NCI-H146 treated with DMSO at 0.1 percent for 48 hours (cell line): ENCODE results near the gene TMEM179.

Source experiments
- DNase-seq: peaks from one replicate; lab custom pipeline; 2025; ENCODE audit not compliant: unreplicated experiment; lab: John Stamatoyannopoulos, UW

Gene TMEM179

GRCh38 chr14:104600141-104600643, 4.4 kb downstream of the TMEM179 start:
- no peak for DNase-seq

- DNase-seq, result no peak
These were observed 5.1 kb downstream of the TMEM179 start for GRCh38 chr14:104599446-104599845.

- DNase-seq, result no peak
These were observed 5.7 kb downstream of the TMEM179 start for GRCh38 chr14:104598910-104599273.

GRCh38 chr14:104598039-104598909, 6.3 kb downstream of the TMEM179 start:
- no peak for DNase-seq

- no peak for DNase-seq
These were observed 7.0 kb downstream of the TMEM179 start for GRCh38 chr14:104597576-104597975.

GRCh38 chr14:104596927-104597351, 7.6 kb downstream of the TMEM179 start:
- no peak for DNase-seq

- no peak for DNase-seq
These were observed 8.1 kb downstream of the TMEM179 start for GRCh38 chr14:104596451-104596918.

GRCh38 chr14:104595911-104596450, 8.6 kb downstream of the TMEM179 start:
- DNase-seq, result no peak

- no peak for DNase-seq
These were observed 9.4 kb downstream of the TMEM179 start for GRCh38 chr14:104595116-104595675.

GRCh38 chr14:104594310-104595046, 10.1 kb downstream of the TMEM179 start:
- no peak for DNase-seq

- DNase-seq, result no peak
These were observed 10.8 kb downstream of the TMEM179 start for GRCh38 chr14:104593710-104594136.

- no peak for DNase-seq
These were observed 11.3 kb downstream of the TMEM179 start for GRCh38 chr14:104593241-104593701.

- no peak for DNase-seq
These were observed 11.8 kb downstream of the TMEM179 start for GRCh38 chr14:104592785-104593184.

GRCh38 chr14:104592292-104592672, 12.3 kb downstream of the TMEM179 start:
- DNase-seq, result no peak

- no peak for DNase-seq
These were observed 12.9 kb downstream of the TMEM179 start for GRCh38 chr14:104591506-104592291.

- DNase-seq, result no peak
These were observed 13.5 kb downstream of the TMEM179 start for GRCh38 chr14:104591031-104591430.

GRCh38 chr14:104590240-104590965, 14.2 kb downstream of the TMEM179 start:
- DNase-seq, result no peak

- DNase-seq, result no peak
These were observed 15.0 kb downstream of the TMEM179 start for GRCh38 chr14:104589338-104590195.
